Activated CD4-positive, alpha-beta memory T cell treated with anti-CD3 and anti-CD28 coated beads, Interleukin-2, amount 10 ng/mL, durations not matched to agents 7 days and 5 days (primary cell): ENCODE data around the gene ZNF439. TPM values are rescaled to one million over a fixed set of nuclear protein-coding genes. Genes with fewer than 3 reads are reported as not detected.
A peak's percentile ranks its signal among the peaks of the same experiment; 100 is the strongest.
"Not testable (repeated sequence)": the region's sequence is repeated elsewhere in the genome, so short reads cannot be mapped to it uniquely, and the experiment has no call there.

Experiments used
- CTCF ChIA-PET: fragments of 350-600 bp; sonication (Branson Sonifier 250); formaldehyde crosslinking; loops from one replicate; lab custom pipeline; 2021; ENCODE audit warnings: antibody characterized with exemption, inconsistent platforms; lab: Charles Lee
- POLR2A ChIA-PET: fragments of 350-600 bp; sonication (Branson Sonifier 250); formaldehyde crosslinking; loops from one replicate; lab custom pipeline; 2021; ENCODE audit warnings: antibody characterized with exemption; lab: Charles Lee
- DNase-seq: peaks from one replicate; pipeline ENCODE4 v3.0.0-alpha.2; 2020
- H3K27ac Mint-ChIP-seq: one replicate; pipeline ENCODE4 v1.8.0; 2021; ENCODE audit warnings: mild to moderate bottlenecking, mixed read lengths
- H3K27me3 Mint-ChIP-seq: one replicate; pipeline ENCODE4 v1.8.0; 2021; ENCODE audit warnings: mixed read lengths
- H3K36me3 Mint-ChIP-seq: one replicate; pipeline ENCODE4 v1.8.0; 2021; ENCODE audit warnings: low read depth, mixed read lengths
- H3K4me1 Mint-ChIP-seq: one replicate; pipeline ENCODE4 v1.8.0; 2021; ENCODE audit warnings: mixed read lengths
- H3K4me3 Mint-ChIP-seq: one replicate; pipeline ENCODE4 v1.8.0; 2021; ENCODE audit warnings: mild to moderate bottlenecking, mixed read lengths
- H3K9me3 Mint-ChIP-seq: one replicate; pipeline ENCODE4 v1.8.0; 2021; ENCODE audit warnings: mixed read lengths
- total RNA-seq, 2 experiments: library from RNA; stranded (reverse); gene quantifications; one replicate each; pipeline ENCODE4 v1.2.3, GENCODE V29; 2021

The ZNF439 gene
- 1 to 10 TPM; 3.0 to 3.3 TPM for total RNA-seq

DNA sequence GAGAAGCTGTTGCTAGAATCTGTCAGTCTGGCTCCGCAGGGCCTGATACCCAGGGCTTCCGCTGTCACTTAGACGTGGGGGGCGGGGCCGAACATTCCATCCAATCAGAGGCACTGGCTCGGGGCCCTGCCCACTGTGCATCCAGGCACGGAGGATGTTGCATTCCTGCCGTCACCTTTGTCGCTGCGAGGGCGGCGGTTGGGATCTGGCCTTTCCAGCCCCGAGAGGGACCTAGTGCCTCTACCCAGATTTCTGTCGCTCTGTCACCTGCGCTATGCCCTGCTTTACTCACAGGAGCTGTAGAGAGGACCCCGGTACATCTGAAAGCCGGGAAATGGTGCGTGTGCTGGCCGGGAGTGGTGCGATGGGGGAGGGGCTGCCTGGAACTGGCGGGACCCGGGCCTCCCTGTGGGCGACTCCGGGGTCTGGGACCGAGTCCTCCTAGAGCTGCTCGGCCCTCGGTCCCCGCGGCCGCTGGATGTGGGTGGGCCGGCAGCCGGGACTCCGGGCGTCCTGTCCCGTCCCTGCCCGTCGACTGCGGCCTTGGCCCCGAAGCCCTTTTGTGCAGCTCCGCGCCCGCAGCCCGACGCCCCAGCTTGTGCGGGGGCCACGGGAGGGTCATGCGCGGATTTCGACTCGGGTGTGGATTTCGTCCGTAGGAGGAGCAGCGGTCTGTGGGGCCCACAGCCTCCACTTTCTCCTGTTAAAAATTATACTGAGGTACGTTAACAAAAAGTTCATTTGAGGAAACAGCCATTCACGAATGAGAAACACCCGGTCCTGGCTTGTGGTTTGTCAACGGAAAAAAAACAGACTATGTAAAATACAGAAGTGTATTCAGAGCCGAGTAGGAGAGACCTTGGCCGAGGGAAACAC is at the start of gene ZNF439:
ZNF439 (plus strand) TSS at position 133 of the 876 bp plus-strand sequence; CDS start at position 275, 142 bp downstream.
- peaks cover 23% of the 10 kb centered on the region for H3K36me3 Mint-ChIP-seq
- H3K4me3 Mint-ChIP-seq, result peak within 1 kb of the TSS; percentile 72
- CTCF ChIA-PET, result interaction anchor here (0.6 to 1.1 kb wide), 3 partner anchors 11 to 75 kb away, joined by 3 read pairs; no protein-coding TSS in a partner anchor
- H3K9me3 Mint-ChIP-seq, result peaks cover 31% of the 10 kb centered on the region
- peak; percentile 82 for DNase-seq
- H3K27me3 Mint-ChIP-seq, result no peaks in the 10 kb centered on the region
- peaks cover 9% of the 10 kb centered on the region for H3K4me1 Mint-ChIP-seq
- POLR2A ChIA-PET, result interaction anchor here (0.7 to 1.0 kb wide), 2 partner anchors 31 to 35 kb away, joined by 3 read pairs; partner anchors contain the start of gene ZNF440
- peak within 1 kb of the TSS; percentile 55 for H3K27ac Mint-ChIP-seq

DNA sequence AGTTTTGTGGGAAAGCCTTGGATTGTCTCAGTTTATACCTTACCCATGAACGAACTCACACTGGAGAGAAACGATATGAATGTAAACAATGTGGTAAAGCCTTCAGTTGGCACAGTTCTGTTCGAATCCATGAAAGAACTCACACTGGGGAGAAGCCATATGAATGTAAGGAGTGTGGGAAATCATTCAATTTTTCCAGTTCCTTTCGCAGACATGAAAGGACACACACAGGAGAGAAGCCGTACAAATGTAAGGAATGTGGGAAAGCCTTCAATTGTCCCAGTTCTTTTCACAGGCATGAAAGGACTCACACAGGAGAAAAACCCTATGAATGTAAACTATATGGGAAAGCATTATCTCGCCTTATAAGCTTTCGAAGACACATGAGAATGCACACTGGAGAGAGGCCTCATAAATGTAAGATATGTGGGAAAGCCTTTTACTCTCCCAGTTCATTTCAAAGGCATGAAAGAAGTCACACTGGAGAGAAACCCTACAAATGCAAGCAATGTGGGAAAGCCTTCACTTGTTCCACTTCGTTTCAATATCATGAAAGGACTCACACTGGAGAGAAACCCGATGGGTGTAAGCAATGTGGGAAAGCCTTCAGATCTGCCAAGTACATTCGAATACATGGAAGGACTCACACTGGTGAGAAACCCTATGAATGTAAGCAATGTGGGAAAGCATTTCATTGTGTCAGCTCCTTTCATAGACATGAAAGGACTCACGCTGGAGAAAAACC is 42.0 kb upstream of the ZNF439 start:
- POLR2A ChIA-PET, result no interaction called here
- no peaks in the 10 kb centered on the region for H3K27me3 Mint-ChIP-seq
- H3K27ac Mint-ChIP-seq, result no peak overlapping the region
- peaks cover 18% of the 10 kb centered on the region for H3K36me3 Mint-ChIP-seq
- no peak for DNase-seq
- no peaks in the 10 kb centered on the region for H3K4me1 Mint-ChIP-seq
- CTCF ChIA-PET, result no interaction called here
- H3K4me3 Mint-ChIP-seq, result no peak overlapping the region
- H3K9me3 Mint-ChIP-seq, result peaks cover 56% of the 10 kb centered on the region

DNA sequence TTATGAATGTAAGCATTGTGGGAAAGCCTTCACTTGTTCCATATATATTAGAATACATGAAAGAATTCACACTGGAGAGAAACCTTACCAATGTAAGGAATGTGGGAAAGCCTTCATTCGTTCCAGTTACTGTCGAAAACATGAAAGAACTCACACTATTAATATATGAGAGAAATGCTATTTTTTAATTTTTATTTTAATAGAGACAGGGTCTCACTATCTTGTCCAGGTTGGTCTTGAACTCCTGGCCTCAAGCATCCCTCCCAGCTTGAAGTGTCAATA is 41.5 kb upstream of the ZNF439 start:
- H3K36me3 Mint-ChIP-seq, result peaks cover 18% of the 10 kb centered on the region
- H3K4me3 Mint-ChIP-seq, result no peak overlapping the region
- POLR2A ChIA-PET, result interaction anchor here (1.5 kb wide), 1 partner anchor 9 kb away, joined by 3 read pairs; the partner anchor contains the start of gene ZNF491
- H3K27me3 Mint-ChIP-seq, result no peaks in the 10 kb centered on the region
- H3K27ac Mint-ChIP-seq, result no peak overlapping the region
- DNase-seq, result no peak
- CTCF ChIA-PET, result no interaction called here
- peaks cover 56% of the 10 kb centered on the region for H3K9me3 Mint-ChIP-seq
- H3K4me1 Mint-ChIP-seq, result no peaks in the 10 kb centered on the region

DNA sequence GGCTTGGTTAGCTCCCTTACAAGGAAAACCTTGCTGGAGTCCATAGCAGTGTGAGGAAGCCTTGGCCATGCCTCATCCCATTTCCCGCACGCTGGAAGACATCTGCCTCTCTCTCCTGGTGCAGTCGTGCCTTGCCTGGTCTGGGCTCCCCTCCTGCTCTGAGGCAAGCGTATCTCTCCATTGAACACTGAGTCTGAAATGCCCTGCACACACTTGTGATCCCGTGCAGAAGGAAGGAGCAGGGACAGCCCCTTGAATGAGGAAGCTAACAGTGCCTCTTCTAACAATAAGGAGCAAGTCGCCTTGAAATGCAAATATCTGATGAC is 34.9 kb upstream of the ZNF439 start:
- Mint-ChIP-seq H3K4me3 (peak overlapping the region; percentile 85), H3K27me3 (no peaks in the 10 kb centered on the region), H3K36me3 (peaks cover 32% of the 10 kb centered on the region), H3K27ac (peak overlapping the region; percentile 75), H3K9me3 (peaks cover 35% of the 10 kb centered on the region), H3K4me1 (peaks cover 18% of the 10 kb centered on the region)
- ChIA-PET CTCF (interaction anchor here (1.7 to 3.1 kb wide), 2 partner anchors 16 to 110 kb away, joined by 8 to 14 read pairs; partner anchors contain the start of gene ZNF491), POLR2A (interaction anchor here (0.8 to 2.3 kb wide), 5 partner anchors 13 to 519 kb away, joined by 3 to 7 read pairs (median 3); partner anchors contain the start of genes ZNF439 and ZNF563)
- no peak for DNase-seq

GRCh38 chr19:11814029-11814699 is 34.4 kb upstream of the ZNF439 start, which contains the start of gene ZNF440:
Gene ZNF440, plus strand, starts transcription at chr19:11814273. Its CDS starts 175 bp downstream, at chr19:11814448.
- Mint-ChIP-seq H3K9me3 (peaks cover 31% of the 10 kb centered on the region), H3K27ac (peak within 1 kb of the TSS; percentile 75), H3K4me3 (peak within 1 kb of the TSS; percentile 85), H3K4me1 (peaks cover 18% of the 10 kb centered on the region), H3K36me3 (peaks cover 34% of the 10 kb centered on the region), H3K27me3 (no peaks in the 10 kb centered on the region)
- peak; percentile 90 for DNase-seq
- POLR2A ChIA-PET, result interaction anchor here (0.8 to 2.3 kb wide), 6 partner anchors 14 to 519 kb away, joined by 3 to 7 read pairs (median 3); partner anchors contain the start of genes ZNF136, ZNF439 and ZNF563
- CTCF ChIA-PET, result interaction anchor here (1.7 to 3.1 kb wide), 2 partner anchors 17 to 110 kb away, joined by 8 to 14 read pairs; partner anchors contain the start of gene ZNF491

DNA sequence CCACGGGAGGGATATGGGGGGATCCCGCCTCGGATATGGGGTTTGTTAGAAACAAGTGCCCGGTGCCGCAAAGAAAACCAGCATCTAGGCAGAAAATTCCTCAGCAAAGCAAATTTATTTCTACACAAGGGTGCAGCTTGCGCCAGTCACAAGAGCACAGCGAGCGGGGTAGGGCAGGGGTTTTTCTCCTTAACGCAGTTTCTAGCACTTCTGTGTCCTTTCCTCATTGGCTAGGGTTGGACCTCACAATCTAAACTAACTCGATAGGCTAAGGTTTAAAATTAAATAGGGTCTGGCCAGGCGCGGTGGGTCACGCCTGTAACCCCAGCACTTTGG is 33.9 kb upstream of the ZNF439 start:
- peak overlapping the region; percentile 78 for H3K4me3 Mint-ChIP-seq
- H3K36me3 Mint-ChIP-seq, result peaks cover 34% of the 10 kb centered on the region
- DNase-seq, result no peak
- no peak overlapping the region for H3K27ac Mint-ChIP-seq
- H3K4me1 Mint-ChIP-seq, result peaks cover 18% of the 10 kb centered on the region
- peaks cover 31% of the 10 kb centered on the region for H3K9me3 Mint-ChIP-seq
- no peaks in the 10 kb centered on the region for H3K27me3 Mint-ChIP-seq
- POLR2A ChIA-PET, result interaction anchor here (0.8 to 2.3 kb wide), 5 partner anchors 14 to 518 kb away, joined by 3 to 7 read pairs (median 3); partner anchors contain the start of genes ZNF136 and ZNF563
- CTCF ChIA-PET, result interaction anchor here (1.7 to 3.1 kb wide), 2 partner anchors 17 to 109 kb away, joined by 8 to 14 read pairs; partner anchors contain the start of gene ZNF491

DNA sequence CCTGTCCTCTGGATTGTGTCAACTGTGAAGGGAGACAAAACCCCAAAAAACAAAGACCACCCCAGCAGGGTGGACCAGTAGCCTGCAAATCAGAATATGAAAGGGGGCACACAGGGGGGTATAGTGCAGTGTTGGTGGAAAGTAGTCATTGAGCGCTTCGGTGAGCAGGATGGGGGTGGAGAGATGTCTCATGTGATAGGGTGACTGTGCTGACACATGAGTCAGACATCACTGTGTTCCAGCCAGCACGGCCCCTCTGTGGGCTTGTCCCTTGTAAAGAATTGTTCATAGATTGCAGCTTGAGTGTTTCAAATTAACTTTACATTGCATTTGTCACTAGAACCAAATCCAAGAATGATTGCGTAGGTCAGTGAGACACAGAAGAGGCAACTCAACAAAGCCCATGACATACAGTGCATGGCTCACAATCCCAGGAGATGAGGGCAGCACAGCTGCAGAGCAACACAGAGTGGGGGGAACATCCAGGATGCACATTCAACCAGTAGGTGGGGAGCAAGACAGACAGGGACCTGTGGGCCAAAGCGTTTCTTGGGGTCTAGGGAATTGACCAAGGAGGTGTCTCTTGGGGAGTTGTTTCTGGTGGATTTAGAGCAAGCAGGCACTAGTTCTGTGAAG is 26.9 kb upstream of the ZNF439 start:
- H3K27ac Mint-ChIP-seq, result no peak overlapping the region
- CTCF ChIA-PET, result no interaction called here

GRCh38 chr19:11828957-11829876 is 19.3 kb upstream of the ZNF439 start:
- H3K27ac Mint-ChIP-seq, H3K4me3 Mint-ChIP-seq, POLR2A ChIA-PET, DNase-seq, CTCF ChIA-PET, H3K4me1 Mint-ChIP-seq, H3K27me3 Mint-ChIP-seq: not testable (repeated sequence)
- H3K36me3 Mint-ChIP-seq, result peaks cover 75% of the 10 kb centered on the region
- peaks cover 60% of the 10 kb centered on the region for H3K9me3 Mint-ChIP-seq

More for the DNA sequence above, 26.9 kb upstream of the ZNF439 start:
- no peak for DNase-seq
- H3K9me3 Mint-ChIP-seq, result peaks cover 36% of the 10 kb centered on the region
- H3K4me1 Mint-ChIP-seq, result no peaks in the 10 kb centered on the region
- POLR2A ChIA-PET, result no interaction called here
- no peaks in the 10 kb centered on the region for H3K27me3 Mint-ChIP-seq
- no peak overlapping the region for H3K4me3 Mint-ChIP-seq
- peaks cover 47% of the 10 kb centered on the region for H3K36me3 Mint-ChIP-seq

- no peak overlapping the region for H3K27ac Mint-ChIP-seq
- H3K36me3 Mint-ChIP-seq, result peaks cover 66% of the 10 kb centered on the region
- H3K9me3 Mint-ChIP-seq, result peaks cover 67% of the 10 kb centered on the region
- ChIA-PET POLR2A (no interaction called here), CTCF (no interaction called here)
- no peak overlapping the region for H3K4me3 Mint-ChIP-seq
- no peaks in the 10 kb centered on the region for H3K4me1 Mint-ChIP-seq
- H3K27me3 Mint-ChIP-seq, result no peaks in the 10 kb centered on the region
- no peak for DNase-seq
Measured at GRCh38 chr19:11832253-11832912, 16.1 kb upstream of the ZNF439 start.

DNA sequence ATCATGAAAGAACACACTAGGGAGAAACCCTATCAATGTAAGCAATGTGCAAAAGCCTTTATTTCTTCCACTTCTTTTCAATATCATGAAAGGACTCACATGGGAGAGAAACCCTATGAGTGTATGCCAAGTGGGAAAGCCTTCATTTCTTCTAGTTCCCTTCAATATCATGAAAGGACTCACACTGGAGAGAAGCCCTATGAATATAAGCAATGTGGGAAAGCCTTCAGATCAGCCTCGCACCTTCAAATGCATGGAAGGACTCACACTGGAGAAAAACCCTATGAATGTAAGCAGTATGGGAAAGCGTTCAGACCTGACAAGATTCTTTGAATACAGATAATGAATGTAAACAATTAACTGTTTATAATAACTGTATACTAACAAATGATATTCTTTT is 15.0 kb upstream of the ZNF439 start:
- no peaks in the 10 kb centered on the region for H3K4me1 Mint-ChIP-seq
- DNase-seq, result no peak
- CTCF ChIA-PET, result no interaction called here
- peaks cover 56% of the 10 kb centered on the region for H3K36me3 Mint-ChIP-seq
- H3K27ac Mint-ChIP-seq, result no peak overlapping the region
- POLR2A ChIA-PET, result no interaction called here
- H3K27me3 Mint-ChIP-seq, result no peaks in the 10 kb centered on the region
- H3K4me3 Mint-ChIP-seq, result no peak overlapping the region
- H3K9me3 Mint-ChIP-seq, result peaks cover 60% of the 10 kb centered on the region

DNA sequence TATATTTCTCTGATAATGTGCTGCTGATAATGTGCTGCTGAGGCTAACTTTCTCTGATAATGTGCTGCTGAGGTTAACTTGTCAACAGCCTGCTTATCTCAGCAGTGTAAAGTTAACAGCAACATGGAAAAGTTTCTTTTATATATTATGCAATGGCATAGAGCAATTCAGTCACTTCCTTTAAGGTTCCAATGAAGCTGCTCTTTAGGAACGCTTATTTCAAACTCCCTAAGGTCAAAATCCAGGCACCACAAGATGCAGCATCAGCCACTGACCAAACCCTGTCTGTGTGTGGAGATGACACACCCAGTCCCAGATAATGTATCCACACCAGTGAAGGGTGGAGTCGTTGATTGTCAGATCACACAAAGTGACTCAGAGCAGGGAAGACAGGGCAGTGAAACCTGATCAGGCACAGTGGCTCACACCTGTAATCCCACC is 12.9 kb upstream of the ZNF439 start:
- POLR2A ChIA-PET, H3K4me1 Mint-ChIP-seq, H3K27me3 Mint-ChIP-seq, H3K27ac Mint-ChIP-seq, DNase-seq, CTCF ChIA-PET, H3K4me3 Mint-ChIP-seq: not testable (repeated sequence)
- H3K36me3 Mint-ChIP-seq, result peaks cover 37% of the 10 kb centered on the region
- H3K9me3 Mint-ChIP-seq, result peaks cover 58% of the 10 kb centered on the region
